ENCODE data around the gene MAP3K4.

MAP3K4 gene

DNA sequence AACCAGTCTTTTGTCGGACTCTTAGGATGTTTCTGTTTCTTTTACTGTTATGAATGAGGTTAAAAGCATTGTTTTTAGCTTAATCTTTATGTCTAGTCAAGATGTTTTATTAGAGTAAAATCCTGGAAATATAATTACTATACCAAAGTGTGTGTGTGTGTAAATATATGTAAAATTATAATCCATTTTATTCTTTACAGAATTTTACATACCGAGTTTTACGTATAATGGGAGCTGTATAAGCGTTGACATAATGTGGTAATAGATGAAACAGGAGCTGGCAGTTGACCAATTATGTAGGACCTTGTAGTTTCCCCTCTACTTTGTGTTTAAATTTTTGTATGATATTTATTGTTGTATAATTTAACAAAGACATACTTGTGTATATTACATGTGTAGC lies 16.7 kb downstream of the MAP3K4 start:
- no peak for TF ChIP-seq HDGF (IDR thresholded peaks at IDR 0.05; ENCODE audit: borderline replicate concordance)
- no peak for DNase-seq (ENCODE audit: extremely low spot score)
- POLR2A ChIA-PET, result no interaction called here
- CTCF ChIA-PET, result interaction anchor here (0.9 to 1.0 kb wide), 2 partner anchors 14 to 77 kb away, joined by 3 to 4 read pairs; no protein-coding TSS in a partner anchor

DNA sequence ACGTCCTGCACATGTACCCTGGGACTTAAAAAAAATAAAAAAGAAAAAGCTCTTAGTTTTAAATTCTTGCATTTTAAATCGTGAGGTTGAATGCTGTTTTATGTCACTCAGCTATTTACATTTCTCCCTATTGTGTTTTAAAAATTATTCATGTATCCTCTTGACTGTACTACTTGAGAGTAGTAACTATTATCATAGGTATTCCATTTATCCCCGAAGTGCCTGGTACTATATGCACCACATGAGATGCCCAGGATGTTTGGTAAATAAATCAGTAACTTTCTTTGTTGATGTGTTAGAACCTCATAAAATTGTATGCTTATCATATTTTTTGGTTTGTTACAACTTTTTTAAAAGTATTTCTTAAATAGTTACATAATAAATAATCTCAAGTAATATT lies 18.4 kb downstream of the MAP3K4 start:
- DNase-seq (ENCODE audit: extremely low spot score), result no peak
- TF ChIP-seq SUZ12 (IDR thresholded peaks at IDR 0.05), result no peak
- TF ChIP-seq TARDBP (IDR thresholded peaks at IDR 0.05), result no peak
- no peak for TF ChIP-seq FOXA1 (IDR thresholded peaks at IDR 0.05)
- TF ChIP-seq NFRKB (IDR thresholded peaks at IDR 0.05), result no peak
- TF ChIP-seq FOXM1 (IDR thresholded peaks at IDR 0.05; ENCODE audit: borderline replicate concordance), result no peak
- TF ChIP-seq LEF1 (IDR thresholded peaks at IDR 0.05; ENCODE audit: borderline replicate concordance), result no peak
- TF ChIP-seq, protein P1, sequence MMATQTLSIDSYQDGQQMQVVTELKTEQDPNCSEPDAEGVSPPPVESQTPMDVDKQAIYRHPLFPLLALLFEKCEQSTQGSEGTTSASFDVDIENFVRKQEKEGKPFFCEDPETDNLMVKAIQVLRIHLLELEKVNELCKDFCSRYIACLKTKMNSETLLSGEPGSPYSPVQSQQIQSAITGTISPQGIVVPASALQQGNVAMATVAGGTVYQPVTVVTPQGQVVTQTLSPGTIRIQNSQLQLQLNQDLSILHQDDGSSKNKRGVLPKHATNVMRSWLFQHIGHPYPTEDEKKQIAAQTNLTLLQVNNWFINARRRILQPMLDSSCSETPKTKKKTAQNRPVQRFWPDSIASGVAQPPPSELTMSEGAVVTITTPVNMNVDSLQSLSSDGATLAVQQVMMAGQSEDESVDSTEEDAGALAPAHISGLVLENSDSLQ (IDR thresholded peaks at IDR 0.05), result no peak
- TF ChIP-seq BHLHE40 (IDR thresholded peaks at IDR 0.05; ENCODE audit: borderline replicate concordance), result no peak
- no peak for TF ChIP-seq ELF4 (IDR thresholded peaks at IDR 0.05)
- CTCF ChIA-PET, result interaction anchor here (0.6 kb wide), 1 partner anchor 236 kb away, joined by 5 read pairs; no protein-coding TSS in a partner anchor
- POLR2A ChIA-PET, result no interaction called here

DNA sequence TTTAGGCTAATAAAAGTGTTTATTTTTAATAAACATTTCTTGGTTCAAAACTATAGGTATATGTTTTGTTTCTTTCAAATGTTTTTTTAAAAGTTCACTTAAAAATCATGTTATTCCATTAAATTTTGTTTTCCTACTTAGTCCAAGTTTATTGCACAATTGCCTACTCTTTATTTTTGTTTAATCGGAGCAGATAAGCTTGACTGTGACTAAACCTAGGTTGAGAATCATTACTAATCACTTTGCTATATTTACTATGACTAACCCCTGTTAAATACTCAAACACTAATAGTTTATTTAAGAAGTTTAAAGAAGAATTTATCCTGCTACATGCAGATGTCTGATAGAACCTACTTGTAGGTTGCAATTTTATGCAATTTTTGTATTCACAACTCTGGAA lies 18.8 kb downstream of the MAP3K4 start:
- ChIA-PET CTCF (no interaction called here), POLR2A (no interaction called here)
- TF ChIP-seq FOXM1 (IDR thresholded peaks at IDR 0.05; ENCODE audit: borderline replicate concordance), result no peak
- TF ChIP-seq ELF4 (IDR thresholded peaks at IDR 0.05), result no peak
- no peak for TF ChIP-seq SUZ12 (IDR thresholded peaks at IDR 0.05)
- DNase-seq (ENCODE audit: extremely low spot score), result no peak

DNA sequence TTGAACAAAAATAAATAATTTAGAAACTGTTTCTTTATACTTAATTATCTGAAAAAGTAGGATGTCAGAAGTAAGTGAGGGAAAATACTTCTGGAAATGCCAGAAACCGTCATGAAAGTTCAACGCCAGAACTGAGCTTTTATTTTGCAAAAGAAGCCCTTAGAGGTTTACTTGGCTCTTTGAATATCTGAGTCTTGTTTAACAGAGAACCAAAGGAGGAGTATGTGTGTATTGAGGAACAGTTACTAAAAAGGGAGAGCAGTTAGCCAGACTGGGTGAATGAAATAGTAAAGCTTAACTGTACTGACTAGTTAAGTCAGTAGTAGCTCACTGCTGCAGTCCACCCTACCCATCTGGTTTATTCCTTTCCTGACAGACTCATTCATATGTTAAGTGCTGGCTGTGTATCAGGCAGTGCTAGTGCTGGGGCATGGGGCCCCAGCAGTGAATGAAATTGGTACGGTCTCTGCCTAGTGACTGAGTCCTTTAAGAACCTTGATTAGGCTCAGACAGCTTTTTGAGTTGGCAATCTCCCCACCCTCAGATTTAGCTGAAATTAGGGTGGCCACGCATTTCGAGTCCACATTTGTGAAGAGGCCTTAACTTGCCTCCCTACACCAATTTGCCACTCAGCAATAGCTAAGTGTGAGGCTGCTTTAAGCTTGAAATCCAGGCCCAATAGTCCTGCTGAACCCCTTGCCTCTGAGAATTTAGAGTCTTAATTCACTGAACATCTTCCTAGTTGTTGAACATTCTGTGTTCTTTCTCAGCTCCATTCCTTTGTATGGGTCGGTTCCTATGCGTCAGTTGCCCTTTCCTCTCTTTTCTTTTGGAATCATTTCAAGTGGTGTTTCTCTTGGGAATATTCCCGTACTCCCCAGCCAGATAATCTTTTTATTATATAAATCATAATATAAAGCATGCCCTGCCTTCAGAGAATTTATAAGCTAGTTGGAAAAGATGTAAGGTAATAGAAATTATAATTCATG lies 20.2 kb downstream of the MAP3K4 start:
- no peak for DNase-seq (ENCODE audit: extremely low spot score)
- ChIA-PET CTCF (no interaction called here), POLR2A (no interaction called here)
- TF ChIP-seq L3MBTL2 (conservative IDR thresholded peaks at IDR 0.05) (no peak), ELF4 (IDR thresholded peaks at IDR 0.05) (no peak), ZNF384 (IDR thresholded peaks at IDR 0.05) (no peak), FOXK2 (IDR thresholded peaks at IDR 0.05) (no peak), NFRKB (IDR thresholded peaks at IDR 0.05) (no peak), SP1 (IDR thresholded peaks at IDR 0.05) (no peak), FOXM1 (IDR thresholded peaks at IDR 0.05; ENCODE audit: borderline replicate concordance) (no peak)

DNA sequence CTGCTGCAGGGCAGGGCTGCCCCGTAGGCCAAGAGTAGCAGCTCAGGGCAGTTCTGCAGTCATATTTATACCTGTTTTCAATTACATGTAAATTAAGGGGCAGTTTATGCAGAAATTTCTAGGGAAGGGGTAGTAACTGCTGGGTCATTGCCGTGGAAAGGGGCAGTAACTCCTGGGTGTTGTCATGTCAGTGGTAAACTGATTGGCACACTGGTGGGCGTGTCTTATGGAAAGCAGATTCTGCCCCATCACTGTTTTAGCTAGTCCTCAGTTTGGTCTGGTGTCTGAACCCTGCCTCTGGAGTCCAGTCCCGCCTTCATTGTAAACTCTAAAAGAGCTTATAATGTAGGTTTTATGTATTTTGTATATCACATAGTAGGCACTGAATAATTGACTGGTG lies 22.1 kb downstream of the MAP3K4 start:
- no peak for TF ChIP-seq TARDBP (IDR thresholded peaks at IDR 0.05)
- no peak for TF ChIP-seq SP1 (IDR thresholded peaks at IDR 0.05)
- TF ChIP-seq, protein P1 (IDR thresholded peaks at IDR 0.05), result no peak
- TF ChIP-seq ZNF384 (IDR thresholded peaks at IDR 0.05), result no peak
- TF ChIP-seq FOXA1 (IDR thresholded peaks at IDR 0.05), result no peak
- no peak for TF ChIP-seq ARNT (IDR thresholded peaks at IDR 0.05)
- TF ChIP-seq HDGF (IDR thresholded peaks at IDR 0.05; ENCODE audit: borderline replicate concordance), result no peak
- no peak for TF ChIP-seq ELF4 (IDR thresholded peaks at IDR 0.05)
- no peak for TF ChIP-seq SUZ12 (IDR thresholded peaks at IDR 0.05)
- DNase-seq (ENCODE audit: extremely low spot score), result no peak
- POLR2A ChIA-PET, result no interaction called here
- CTCF ChIA-PET, result no interaction called here

DNA sequence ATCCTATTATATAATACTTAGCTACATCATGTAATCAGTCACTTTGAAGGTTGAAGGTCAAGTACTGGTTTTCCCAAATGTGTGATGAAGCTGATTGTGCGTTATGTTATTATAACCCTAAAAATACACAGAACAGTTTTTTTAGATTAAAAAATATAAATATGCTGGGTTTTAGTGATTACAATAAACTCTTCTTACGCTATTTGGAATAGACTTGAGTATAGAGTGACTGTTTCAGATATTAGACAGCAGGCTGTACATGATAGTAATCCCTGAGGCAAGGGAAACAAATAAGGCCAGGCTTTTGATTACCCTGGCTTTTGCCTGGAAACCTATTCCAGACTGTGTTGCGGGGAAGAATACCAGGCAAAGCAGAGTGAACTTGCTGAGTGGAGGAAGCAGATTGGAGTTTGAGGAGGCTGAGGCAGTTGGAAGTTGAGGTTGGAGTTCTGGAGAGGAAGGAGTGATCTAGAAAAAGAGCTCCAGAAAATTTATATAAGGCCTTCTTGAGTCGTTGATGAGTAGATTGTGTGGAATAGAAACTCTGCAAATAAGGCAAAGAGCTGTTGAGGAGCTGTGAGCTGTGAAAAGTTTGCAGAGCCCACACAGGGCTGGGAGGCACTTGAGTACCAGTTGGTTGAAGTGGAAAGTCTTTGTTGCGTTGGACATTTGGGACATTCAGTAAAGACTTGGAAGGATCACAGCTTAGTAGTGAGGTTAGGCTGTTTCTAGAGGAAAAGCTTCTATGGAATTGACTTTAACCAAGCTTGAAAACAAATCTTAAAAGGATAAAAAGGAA lies 26.4 kb downstream of the MAP3K4 start:
- no peak for DNase-seq (ENCODE audit: extremely low spot score)
- ChIA-PET CTCF (no interaction called here), POLR2A (no interaction called here)
- TF ChIP-seq ARNT (IDR thresholded peaks at IDR 0.05) (no peak), BHLHE40 (IDR thresholded peaks at IDR 0.05; ENCODE audit: borderline replicate concordance) (no peak), FOXM1 (IDR thresholded peaks at IDR 0.05; ENCODE audit: borderline replicate concordance) (no peak), TARDBP (IDR thresholded peaks at IDR 0.05) (no peak), FOXA1 (IDR thresholded peaks at IDR 0.05) (no peak), ZNF384 (IDR thresholded peaks at IDR 0.05) (no peak), SP1 (IDR thresholded peaks at IDR 0.05) (no peak), SUZ12 (IDR thresholded peaks at IDR 0.05) (no peak), HDGF (IDR thresholded peaks at IDR 0.05; ENCODE audit: borderline replicate concordance) (no peak)
- TF ChIP-seq, protein P1 (IDR thresholded peaks at IDR 0.05), result no peak
